ENCODE results near the gene DLG3.
A peak's percentile ranks its signal among the peaks of the same experiment; 100 is the strongest.
"Not testable (repeated sequence)": the region's sequence is repeated elsewhere in the genome, so short reads cannot be mapped to it uniquely, and the experiment has no call there.

The DLG3 gene

GRCh38 chrX:70444326-70444945, at the start of gene DLG3:
Gene DLG3 (plus strand): TSS chrX:70444835. CDS start chrX:70445202, 367 bp downstream.
- DNase-seq: peak; percentile 30

DNA sequence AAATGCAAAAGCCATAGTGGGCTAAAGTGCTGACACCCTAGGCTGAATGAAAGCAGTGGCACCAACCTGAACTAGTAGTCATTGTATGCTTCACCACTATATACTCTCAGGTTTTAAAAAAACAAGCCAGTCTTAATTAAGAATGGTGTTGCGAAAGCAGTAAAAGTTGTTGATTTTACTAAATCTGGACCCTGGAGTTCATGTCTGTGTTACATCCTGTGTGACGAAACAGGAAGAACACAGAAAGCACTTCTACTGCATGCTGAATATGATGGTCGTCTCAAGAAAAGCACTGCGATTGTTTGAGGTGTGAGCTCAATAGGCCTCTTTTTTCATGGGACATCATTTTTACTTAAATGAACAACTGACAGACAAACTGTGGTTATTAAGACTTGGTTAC, 45.7 kb upstream of the DLG3 start:
- no peak for DNase-seq

GRCh38 chrX:70400181-70400580, 44.5 kb upstream of the DLG3 start:
- DNase-seq: not testable (repeated sequence)

- DNase-seq: no peak
These were observed 41.9 kb upstream of the DLG3 start for GRCh38 chrX:70402721-70403120.

DNA sequence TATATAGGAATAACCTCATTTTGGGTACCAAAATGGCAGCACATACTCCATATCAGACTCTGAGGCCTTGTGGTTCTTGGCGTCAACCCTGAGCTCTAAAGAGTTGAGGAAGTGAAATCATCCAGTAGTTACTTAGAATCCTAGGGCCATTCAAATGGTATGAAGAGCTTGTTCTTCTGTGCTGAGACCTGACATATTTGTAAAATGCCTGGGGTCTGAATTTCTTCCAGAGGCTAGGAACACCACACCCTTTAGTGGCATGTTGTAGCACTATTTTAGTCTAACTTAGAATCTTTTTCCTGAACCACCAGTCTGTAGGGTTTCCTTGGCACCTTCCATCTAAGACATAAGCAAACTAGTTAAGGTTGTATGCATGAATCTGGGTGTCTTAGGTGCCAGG, 39.6 kb upstream of the DLG3 start:
- no peak for DNase-seq

DNA sequence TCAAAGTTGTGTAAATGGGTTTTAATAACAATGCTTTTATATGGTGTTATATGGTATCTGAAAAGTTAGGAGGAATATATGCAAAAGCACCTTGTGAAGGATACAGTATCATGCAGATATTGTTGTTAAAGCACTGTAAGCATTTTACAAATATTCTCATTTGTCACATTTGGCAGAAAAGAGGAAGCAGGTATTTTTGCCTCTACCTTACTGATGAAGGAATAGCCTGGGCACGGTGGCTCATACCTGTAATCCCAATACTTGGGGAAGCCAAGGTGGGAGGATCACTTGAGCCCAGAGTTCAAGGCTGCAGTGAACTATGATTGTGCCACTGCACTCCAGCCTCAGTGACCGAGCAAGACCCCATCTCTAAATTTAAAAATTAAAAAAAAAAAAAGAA, 33.7 kb upstream of the DLG3 start:
- no peak for DNase-seq

DNA sequence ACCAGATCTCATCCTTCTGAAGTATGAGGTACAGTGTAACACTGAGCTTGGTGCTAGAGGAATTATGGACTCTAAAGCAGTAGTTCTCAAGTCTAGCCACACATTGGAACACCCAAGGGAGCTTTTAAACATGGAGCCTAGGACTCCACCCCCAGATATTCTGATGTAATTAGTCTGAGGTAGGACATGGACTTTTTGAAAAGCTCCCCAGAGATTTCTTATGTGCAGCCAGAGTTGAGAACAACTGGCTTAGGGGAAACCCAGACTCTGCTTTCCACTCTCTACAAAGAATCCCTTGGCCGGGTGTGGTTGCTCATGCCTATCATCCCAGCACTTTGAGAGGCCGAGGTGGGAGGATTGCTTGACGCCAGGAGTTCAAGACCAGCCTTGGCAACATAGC, 33.2 kb upstream of the DLG3 start:
- DNase-seq: no peak

- no peak for DNase-seq
These were observed 23.0 kb upstream of the DLG3 start for GRCh38 chrX:70421618-70422017.

DNA sequence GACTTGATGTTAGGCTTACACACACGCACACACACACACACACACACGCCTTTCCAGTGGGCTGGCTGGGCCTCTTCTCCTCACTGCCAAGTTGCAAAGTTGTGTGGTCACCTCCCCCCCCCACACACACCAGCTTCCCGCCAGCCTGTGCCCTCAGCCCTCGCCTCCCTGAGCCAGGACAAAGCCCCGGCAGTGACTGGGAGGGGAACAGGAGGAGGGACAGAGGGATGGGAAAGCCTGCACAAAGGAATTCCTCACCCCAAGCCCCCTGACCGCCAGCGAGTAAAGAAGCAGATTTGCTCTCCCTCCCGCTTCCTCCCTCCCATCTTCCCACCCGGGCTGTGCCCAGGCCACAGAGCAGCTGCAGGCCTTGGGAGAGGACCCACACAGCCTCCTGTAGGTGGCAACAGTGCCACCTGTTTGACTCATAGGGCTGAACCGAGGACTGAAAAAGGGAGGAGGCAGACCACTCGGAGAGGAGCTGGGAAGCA, 21.7 kb upstream of the DLG3 start, which contains the start of gene GDPD2:
Gene GDPD2 (plus strand): TSS at position 464 of the 491 bp plus-strand sequence. CDS start 1,671 bp downstream, outside the sequence.
- DNase-seq: peak; percentile 63

DNA sequence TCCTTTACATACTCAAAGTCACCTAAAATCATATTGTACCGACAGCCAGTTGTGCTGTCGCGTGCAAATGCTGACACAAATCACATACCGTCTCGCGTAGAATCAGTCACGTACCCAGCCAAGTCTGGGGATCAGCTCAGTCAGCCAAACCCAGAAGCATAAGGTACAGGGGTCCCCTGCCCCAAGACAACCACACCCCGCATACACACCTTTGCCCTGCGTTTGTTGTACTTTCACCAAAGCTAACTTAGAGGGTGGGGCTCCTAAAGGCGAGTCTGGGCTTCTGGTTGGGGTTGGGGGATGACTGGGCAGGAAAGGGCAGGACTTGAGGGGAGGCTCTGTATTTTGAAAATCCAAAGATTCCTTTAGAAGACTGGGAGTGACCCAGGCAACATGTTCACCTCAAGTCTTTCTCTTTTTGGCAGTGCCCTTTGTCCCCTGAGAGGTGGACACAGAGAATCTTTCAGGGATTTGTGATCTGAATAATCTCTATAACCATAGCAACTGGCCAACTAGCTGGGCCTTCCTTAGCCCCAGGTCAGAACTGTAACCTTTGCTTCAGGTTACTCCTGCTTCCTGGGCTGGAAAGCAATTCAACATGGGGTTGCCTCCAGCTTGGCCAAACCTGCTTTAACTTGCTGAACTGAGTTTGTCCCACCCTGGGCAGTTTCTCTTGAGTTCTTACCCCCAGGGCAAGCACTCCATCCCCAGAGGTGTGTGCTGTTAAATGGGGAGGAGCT, 20.5 kb upstream of the DLG3 start:
- DNase-seq: no peak

- DNase-seq: no peak
These were observed 19.8 kb upstream of the DLG3 start for GRCh38 chrX:70424801-70425200.

- DNase-seq: no peak
These were observed 18.1 kb upstream of the DLG3 start for GRCh38 chrX:70426286-70427278.

GRCh38 chrX:70427365-70427764, 17.3 kb upstream of the DLG3 start:
- DNase-seq: no peak

DNA sequence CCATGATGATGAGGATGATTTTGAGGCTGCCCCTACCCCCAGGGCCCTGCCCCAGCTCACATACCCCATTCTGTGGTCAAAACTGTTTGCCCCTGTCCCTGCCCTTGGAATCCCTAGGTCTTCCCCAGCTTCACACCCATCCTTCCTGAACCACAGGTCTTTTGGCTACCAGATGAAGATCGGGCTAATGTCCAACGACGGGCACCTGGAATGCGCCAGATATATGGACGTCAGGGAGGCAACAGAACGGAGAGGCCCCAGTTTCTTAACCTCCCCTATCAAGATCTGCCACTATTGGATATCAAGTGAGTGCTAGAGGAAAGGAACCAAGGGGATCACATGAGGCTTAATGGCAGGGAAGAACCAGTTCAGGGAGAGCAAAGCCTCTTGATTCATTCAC, 14.9 kb upstream of the DLG3 start:
- no peak for DNase-seq

GRCh38 chrX:70432936-70433847, 11.4 kb upstream of the DLG3 start:
- DNase-seq: no peak

- peak; percentile 54 for DNase-seq
These were observed 10.7 kb upstream of the DLG3 start for GRCh38 chrX:70433848-70434351.

- DNase-seq: peak; percentile 84
These were observed 10.2 kb upstream of the DLG3 start for GRCh38 chrX:70434352-70434866.

DNA sequence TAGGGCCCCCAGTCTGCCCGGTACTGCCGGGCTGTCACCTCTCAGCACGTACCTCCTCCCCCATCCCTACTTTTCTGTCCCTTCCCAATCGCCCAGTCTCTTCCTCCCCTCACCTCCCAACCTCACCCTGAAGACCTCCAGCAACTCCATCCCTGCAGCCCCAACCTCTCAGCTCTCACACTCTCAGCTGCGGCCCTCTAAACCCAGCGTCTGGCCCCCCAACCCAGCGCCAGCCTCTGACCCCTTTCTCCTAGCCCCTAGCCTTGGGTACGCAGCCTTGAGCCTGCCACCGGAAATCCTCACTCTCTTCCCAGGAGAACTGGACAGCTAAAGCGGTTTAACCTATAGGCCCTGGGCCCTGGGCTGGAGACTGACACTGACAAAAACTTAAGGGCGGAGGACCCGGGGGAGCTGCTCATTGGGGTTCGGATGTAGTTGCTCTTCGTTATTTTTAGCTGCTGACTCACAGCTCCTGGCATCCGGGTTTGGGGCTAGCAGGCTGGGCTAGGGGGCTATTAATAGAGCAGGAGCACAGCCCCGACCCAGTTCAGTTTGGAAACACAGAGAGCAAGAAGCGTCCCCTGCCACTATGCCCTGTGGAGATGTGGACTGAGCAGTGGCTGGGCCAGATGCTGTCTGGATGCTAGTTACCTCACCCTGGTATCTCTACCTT, 9.6 kb upstream of the DLG3 start:
- no peak for DNase-seq

GRCh38 chrX:70436343-70436742, 8.3 kb upstream of the DLG3 start:
- no peak for DNase-seq

- no peak for DNase-seq
These were observed 7.6 kb upstream of the DLG3 start for GRCh38 chrX:70437011-70437410.
